Effector memory CD8-positive, alpha-beta T cell (primary cell): Measurements from ENCODE around the gene SGK1.
"Not testable (repeated sequence)": the region's sequence is repeated elsewhere in the genome, so short reads cannot be mapped to it uniquely, and the experiment has no call there.

Experiments used
- ATAC-seq: fragments of 150-1000 bp; cut with Tn5 transposase; replicated peaks from 2 replicates; pipeline ENCODE4 v1.10.0; 2021; ENCODE audit warnings: mild to moderate bottlenecking, moderate library complexity
- DNase-seq, 3 experiments: peaks; one replicate each; pipeline ENCODE4 v3.0.0; 2021
- H3K27ac Mint-ChIP-seq, 2 donors: one replicate each; pipeline ENCODE4 v1.8.0; 2022; ENCODE audit warnings: mild to moderate bottlenecking in 2 of 2, mixed read lengths in 2 of 2, moderate library complexity in 2 of 2
- H3K27me3 Mint-ChIP-seq, 2 donors: one replicate each; pipeline ENCODE4 v1.8.0; 2022; ENCODE audit warnings: mixed read lengths in 2 of 2
- H3K36me3 Mint-ChIP-seq: one replicate; pipeline ENCODE4 v1.8.0; 2022; ENCODE audit warnings: mild to moderate bottlenecking, moderate library complexity, mixed read lengths; ENCODE audit not compliant: insufficient read depth
- H3K4me1 Mint-ChIP-seq, 2 donors: one replicate each; pipeline ENCODE4 v1.8.0; 2022; ENCODE audit warnings: low read depth in 2 of 2, mixed read lengths in 2 of 2
- H3K4me3 Mint-ChIP-seq, 2 donors: one replicate each; pipeline ENCODE4 v1.8.0; 2022; ENCODE audit warnings: mild to moderate bottlenecking in 2 of 2, mixed read lengths in 2 of 2, moderate library complexity in 2 of 2
- H3K9me3 Mint-ChIP-seq, 2 donors: one replicate each; pipeline ENCODE4 v1.8.0; 2022; ENCODE audit warnings: mixed read lengths in 2 of 2

SGK1 gene

GRCh38 chr6:134233180-134233955 is 84.5 kb downstream of the SGK1 start:
- Mint-ChIP-seq H3K27ac (no peak overlapping the region), H3K27me3 (no peaks in the 10 kb centered on the region), H3K36me3 (peaks cover 3% of the 10 kb centered on the region), H3K4me1 (peaks cover 4 to 16% of the 10 kb centered on the region in 2 donors), H3K9me3 (no peaks in the 10 kb centered on the region), H3K4me3 (no peak overlapping the region)
- DNase-seq (no peak), ATAC-seq (no peak)

- Mint-ChIP-seq H3K27me3 (no peaks in the 10 kb centered on the region), H3K4me3 (no peak overlapping the region), H3K9me3 (no peaks in the 10 kb centered on the region), H3K36me3 (no peaks in the 10 kb centered on the region), H3K4me1 (peaks cover 0 to 7% of the 10 kb centered on the region in 2 donors), H3K27ac (no peak overlapping the region)
- DNase-seq (no peak), ATAC-seq (no peak)
Observed at GRCh38 chr6:134230940-134231339, 87.0 kb downstream of the SGK1 start.

- Mint-ChIP-seq H3K27ac (no peak overlapping the region), H3K9me3 (no peaks in the 10 kb centered on the region), H3K36me3 (no peaks in the 10 kb centered on the region), H3K27me3 (no peaks in the 10 kb centered on the region), H3K4me3 (no peak overlapping the region), H3K4me1 (peaks cover 0 to 4% of the 10 kb centered on the region in 2 donors)
- DNase-seq (no peak), ATAC-seq (no peak)
Observed at GRCh38 chr6:134230087-134230700, 87.7 kb downstream of the SGK1 start.

GRCh38 chr6:134229520-134229919 is 88.4 kb downstream of the SGK1 start:
- H3K4me1 Mint-ChIP-seq: no peaks in the 10 kb centered on the region
- no peaks in the 10 kb centered on the region for H3K36me3 Mint-ChIP-seq
- H3K27me3 Mint-ChIP-seq: no peaks in the 10 kb centered on the region
- DNase-seq (no peak), ATAC-seq (no peak)
- no peak overlapping the region for H3K4me3 Mint-ChIP-seq
- no peak overlapping the region for H3K27ac Mint-ChIP-seq
- H3K9me3 Mint-ChIP-seq: no peaks in the 10 kb centered on the region

GRCh38 chr6:134223796-134224420 is 94.0 kb downstream of the SGK1 start:
- no peak for ATAC-seq
- no peak for DNase-seq
- no peaks in the 10 kb centered on the region for H3K4me1 Mint-ChIP-seq
- H3K27me3 Mint-ChIP-seq: no peaks in the 10 kb centered on the region
- H3K36me3 Mint-ChIP-seq: no peaks in the 10 kb centered on the region
- H3K4me3 Mint-ChIP-seq: no peak overlapping the region
- H3K27ac Mint-ChIP-seq: no peak overlapping the region
- no peaks in the 10 kb centered on the region for H3K9me3 Mint-ChIP-seq

DNA sequence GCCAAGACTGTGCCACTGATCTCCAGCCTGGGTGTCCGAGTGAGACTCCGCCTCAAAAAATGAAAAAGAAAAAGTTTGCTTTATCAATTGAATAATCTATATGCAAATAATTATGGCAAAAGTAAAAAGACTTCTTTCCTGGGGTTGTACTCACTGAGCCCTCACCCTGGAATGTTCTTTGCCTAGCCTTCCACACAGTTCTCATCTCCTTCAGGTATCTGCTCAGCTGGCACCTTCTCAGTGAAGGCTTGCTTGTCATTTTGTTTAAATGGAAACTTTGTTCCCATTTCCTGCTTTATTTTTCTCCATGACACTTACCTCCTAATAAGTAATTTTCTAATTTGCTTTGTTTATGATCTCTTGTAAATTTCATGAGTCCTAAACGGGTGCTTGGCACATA is 96.7 kb downstream of the SGK1 start:
- no peak overlapping the region for H3K27ac Mint-ChIP-seq
- no peaks in the 10 kb centered on the region for H3K4me1 Mint-ChIP-seq
- H3K4me3 Mint-ChIP-seq: no peak overlapping the region
- ATAC-seq (no peak), DNase-seq (no peak)
- H3K9me3 Mint-ChIP-seq: no peaks in the 10 kb centered on the region
- H3K36me3 Mint-ChIP-seq: peaks cover 4% of the 10 kb centered on the region
- H3K27me3 Mint-ChIP-seq: no peaks in the 10 kb centered on the region

GRCh38 chr6:134217798-134218140 is 100.1 kb downstream of the SGK1 start:
- H3K27ac Mint-ChIP-seq: no peak overlapping the region
- H3K4me3 Mint-ChIP-seq: no peak overlapping the region

GRCh38 chr6:134217105-134217797 is 100.7 kb downstream of the SGK1 start:
- Mint-ChIP-seq H3K9me3 (no peaks in the 10 kb centered on the region), H3K4me1 (no peaks in the 10 kb centered on the region), H3K27me3 (no peaks in the 10 kb centered on the region), H3K4me3 (no peak overlapping the region), H3K27ac (no peak overlapping the region), H3K36me3 (peaks cover 4% of the 10 kb centered on the region)
- DNase-seq (no peak), ATAC-seq (no peak)

More at GRCh38 chr6:134217798-134218140, 100.1 kb downstream of the SGK1 start:
- DNase-seq (no peak), ATAC-seq (no peak)
- no peaks in the 10 kb centered on the region for H3K9me3 Mint-ChIP-seq
- H3K27me3 Mint-ChIP-seq: no peaks in the 10 kb centered on the region
- H3K4me1 Mint-ChIP-seq: no peaks in the 10 kb centered on the region
- peaks cover 4% of the 10 kb centered on the region for H3K36me3 Mint-ChIP-seq

- ATAC-seq (no peak), DNase-seq (no peak)
- Mint-ChIP-seq H3K4me3 (no peak overlapping the region), H3K9me3 (no peaks in the 10 kb centered on the region), H3K4me1 (no peaks in the 10 kb centered on the region), H3K36me3 (peaks cover 4% of the 10 kb centered on the region), H3K27me3 (no peaks in the 10 kb centered on the region), H3K27ac (no peak overlapping the region)
Observed at GRCh38 chr6:134216301-134217010, 101.5 kb downstream of the SGK1 start.

GRCh38 chr6:134213410-134213809 is 104.5 kb downstream of the SGK1 start:
- H3K36me3 Mint-ChIP-seq, H3K4me1 Mint-ChIP-seq, ATAC-seq, DNase-seq, H3K27me3 Mint-ChIP-seq, H3K27ac Mint-ChIP-seq, H3K4me3 Mint-ChIP-seq, H3K9me3 Mint-ChIP-seq: not testable (repeated sequence)

- Mint-ChIP-seq H3K36me3 (no peaks in the 10 kb centered on the region), H3K9me3 (no peaks in the 10 kb centered on the region), H3K27ac (no peak overlapping the region), H3K4me3 (no peak overlapping the region), H3K4me1 (no peaks in the 10 kb centered on the region), H3K27me3 (no peaks in the 10 kb centered on the region)
- ATAC-seq (no peak), DNase-seq (no peak)
Observed at GRCh38 chr6:134211297-134211696, 106.6 kb downstream of the SGK1 start.

DNA sequence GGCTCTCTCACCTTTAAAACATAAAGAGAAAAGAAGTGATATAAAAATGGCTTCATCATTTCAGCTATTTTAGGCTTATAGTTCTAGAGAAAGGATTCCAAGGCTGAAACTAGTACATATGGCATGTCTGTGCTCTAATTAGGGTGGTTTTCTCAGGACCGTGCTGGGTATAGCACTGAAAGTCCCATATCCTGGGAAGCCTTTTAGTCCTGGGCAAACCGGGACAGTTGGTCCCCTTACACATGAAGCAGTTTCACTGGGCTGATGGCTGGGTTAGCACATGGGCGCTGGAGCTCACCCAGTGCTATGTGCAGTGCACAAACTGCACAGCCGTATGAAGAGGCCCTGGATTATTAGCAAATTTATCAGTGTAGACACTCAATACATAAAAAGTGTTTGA is 110.5 kb downstream of the SGK1 start:
- Mint-ChIP-seq H3K4me1 (no peaks in the 10 kb centered on the region), H3K36me3 (no peaks in the 10 kb centered on the region), H3K27me3 (no peaks in the 10 kb centered on the region), H3K27ac (no peak overlapping the region), H3K4me3 (no peak overlapping the region), H3K9me3 (peaks cover 0 to 4% of the 10 kb centered on the region in 2 donors)
- no peak for DNase-seq
- no peak for ATAC-seq

GRCh38 chr6:134205366-134205765 is 112.5 kb downstream of the SGK1 start:
- no peaks in the 10 kb centered on the region for H3K36me3 Mint-ChIP-seq
- no peak overlapping the region for H3K27ac Mint-ChIP-seq
- H3K4me3 Mint-ChIP-seq: no peak overlapping the region
- peaks cover 0 to 4% of the 10 kb centered on the region in 2 donors for H3K9me3 Mint-ChIP-seq
- DNase-seq (no peak), ATAC-seq (no peak)
- H3K27me3 Mint-ChIP-seq: no peaks in the 10 kb centered on the region
- H3K4me1 Mint-ChIP-seq: no peaks in the 10 kb centered on the region
